Fibroblast of lung (primary cell): ENCODE results near the gene MGST1. TPM values are rescaled to one million over a fixed set of nuclear protein-coding genes. Genes with fewer than 3 reads are reported as not detected.

Source experiments
- DNase-seq, 2 donors: peaks; one replicate each; pipeline versions ENCODE4 v3.0.0 to v3.0.0-alpha.2; 2010; ENCODE audit warnings: low read depth in 2 of 2
- H2AFZ ChIP-seq: 2 replicates; pipeline ENCODE4 v1.5.1; 2012; ENCODE audit warnings: low read length, control low read depth, inconsistent platforms
- H3K27ac ChIP-seq: 2 replicates; pipeline ENCODE4 v1.5.1; 2011; ENCODE audit warnings: low read length, control low read depth; ENCODE audit not compliant: insufficient read depth
- H3K27me3 ChIP-seq: 2 replicates; pipeline ENCODE4 v1.5.1; 2011; ENCODE audit warnings: mild to moderate bottlenecking, low read length; ENCODE audit not compliant: control insufficient read depth, insufficient read depth
- H3K36me3 ChIP-seq: 2 replicates; pipeline ENCODE4 v1.5.1; 2011; ENCODE audit warnings: low read length; ENCODE audit not compliant: control insufficient read depth, insufficient read depth
- H3K4me1 ChIP-seq: 2 replicates; pipeline ENCODE4 v1.5.1; 2011; ENCODE audit warnings: low read length; ENCODE audit not compliant: control insufficient read depth, insufficient read depth; ENCODE audit errors: extremely low read depth
- H3K4me2 ChIP-seq: 2 replicates; pipeline ENCODE4 v1.5.1; 2011; ENCODE audit warnings: low read length, control low read depth; ENCODE audit not compliant: insufficient read depth; ENCODE audit errors: extremely low read depth
- H3K4me3 ChIP-seq, 4 experiments: fragments of 200-600 bp in 1 of 4; sonication (generic) in 1 of 4; replicated peaks in 1 of 4; 2 replicates each; pipeline ENCODE4 v1.5.1; 2011 to 2016; ENCODE audit warnings: low read length in 4 of 4, low read depth in 3 of 4, mild to moderate bottlenecking in 3 of 4, control low read depth in 2 of 4, inconsistent platforms in 1 of 4, mixed read lengths in 1 of 4; ENCODE audit not compliant: insufficient read depth in 1 of 4; ENCODE audit errors: control extremely low read depth in 1 of 4
- H3K79me2 ChIP-seq: 2 replicates; pipeline ENCODE4 v1.5.1; 2012; ENCODE audit warnings: mild to moderate bottlenecking, low read length, inconsistent platforms; ENCODE audit not compliant: control insufficient read depth, insufficient read depth
- H3K9ac ChIP-seq: 2 replicates; pipeline ENCODE4 v1.5.1; 2011; ENCODE audit warnings: mild to moderate bottlenecking, low read length, control low read depth; ENCODE audit not compliant: insufficient read depth
- H3K9me3 ChIP-seq: 2 replicates; pipeline ENCODE4 v1.5.1; 2012; ENCODE audit warnings: low read depth, low read length; ENCODE audit not compliant: control insufficient read depth, insufficient read depth
- H4K20me1 ChIP-seq: 2 replicates; pipeline ENCODE4 v1.5.1; 2011; ENCODE audit warnings: low read length; ENCODE audit not compliant: control insufficient read depth, insufficient read depth; ENCODE audit errors: extremely low read depth
- CTCF ChIP-seq, 2 donors: IDR thresholded peaks in 1 of 2; conservative IDR thresholded peaks in 1 of 2; 1 replicate in 1 of 2; 2 replicates in 1 of 2; pipeline ENCODE4 v1.5.1; 2011 to 2012; ENCODE audit warnings: low read length in 2 of 2, control low read depth in 1 of 2, inconsistent platforms in 1 of 2, low read depth in 1 of 2, mild to moderate bottlenecking in 1 of 2
- EZH2 ChIP-seq: IDR thresholded peaks from 2 replicates; pipeline ENCODE4 v1.5.1; 2012; ENCODE audit warnings: low read length, control low read depth, mild to moderate bottlenecking; ENCODE audit errors: missing control alignments
- polyA plus RNA-seq, 2 donors: library from polyadenylated mRNA; depleted of rRNA in 1 of 2; stranded (reverse) in 1 of 2; unstranded in 1 of 2; fragments of >200 nt; gene quantifications; 2 replicates each; pipeline ENCODE4 v1.2.1, GENCODE V29; 2011 to 2012; ENCODE audit warnings: missing spikeins in 1 of 2
- total RNA-seq: library from RNA; depleted of rRNA; stranded (reverse); fragments of >200 nt; gene quantifications from 2 replicates; pipeline ENCODE4 v1.2.1, GENCODE V29; 2014

The MGST1 gene
- total and polyA plus RNA-seq, 2 donors (not counting 1 experiment from before 2014, with no cell fraction given) = 117 to 386 TPM

- H3K79me2 ChIP-seq = no peaks in the 10 kb centered on the region
- H3K4me3 ChIP-seq = no peak overlapping the region
- H3K9me3 ChIP-seq = no peaks in the 10 kb centered on the region
- no peaks in the 10 kb centered on the region for H3K27me3 ChIP-seq
- H3K36me3 ChIP-seq = no peaks in the 10 kb centered on the region
- H4K20me1 ChIP-seq = no peaks in the 10 kb centered on the region
- no peak overlapping the region for H3K27ac ChIP-seq
- no peak overlapping the region for H3K9ac ChIP-seq
- H2AFZ ChIP-seq = no peak overlapping the region
- TF ChIP-seq CTCF (conservative IDR thresholded peaks at IDR 0.05 in 1 of 2, IDR thresholded peaks at IDR 0.05 in 1 of 2; ENCODE audit: low read depth in 1 of 2, low read length in 2 of 2) (no peak), EZH2 (no peak)
- H3K4me2 ChIP-seq = no peak overlapping the region
- no peaks in the 10 kb centered on the region for H3K4me1 ChIP-seq
- no peak for DNase-seq
These were observed 36.5 kb upstream of the MGST1 start for GRCh38 chr12:16310934-16311333.

DNA sequence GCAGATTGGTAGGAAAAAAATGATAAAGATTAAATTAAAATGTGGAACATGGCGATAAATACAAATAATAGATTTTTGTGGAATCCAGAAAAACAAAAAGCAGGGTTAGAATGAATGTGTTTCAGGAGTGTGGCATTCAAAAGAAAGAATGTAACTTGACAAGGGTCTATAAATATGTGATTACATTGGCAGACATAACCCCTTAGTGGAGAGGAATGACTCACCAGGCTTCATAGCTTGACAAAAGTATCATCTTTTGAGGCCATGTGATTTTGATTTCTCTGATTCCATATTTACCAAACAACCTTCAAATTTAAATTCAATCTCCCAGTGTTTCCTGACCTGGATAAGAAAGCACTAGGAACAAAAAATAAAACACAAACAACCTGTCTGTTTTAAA, 24.4 kb upstream of the MGST1 start:
- Histone ChIP-seq H3K27me3 (no peaks in the 10 kb centered on the region), H3K4me2 (no peak overlapping the region), H4K20me1 (no peaks in the 10 kb centered on the region), H3K9me3 (no peaks in the 10 kb centered on the region), H3K4me3 (no peak overlapping the region), H3K4me1 (no peaks in the 10 kb centered on the region), H3K9ac (no peak overlapping the region), H2AFZ (no peak overlapping the region), H3K27ac (no peak overlapping the region), H3K79me2 (no peaks in the 10 kb centered on the region), H3K36me3 (no peaks in the 10 kb centered on the region)
- peak in 1 of 2 donors; percentile 67 for DNase-seq
- TF ChIP-seq CTCF (conservative IDR thresholded peaks at IDR 0.05 in 1 of 2, IDR thresholded peaks at IDR 0.05 in 1 of 2; ENCODE audit: low read depth in 1 of 2, low read length in 2 of 2) (no peak), EZH2 (no peak)

- no peaks in the 10 kb centered on the region for H3K27me3 ChIP-seq
- no peak overlapping the region for H3K4me3 ChIP-seq
- H2AFZ ChIP-seq = no peak overlapping the region
- H3K4me1 ChIP-seq = no peaks in the 10 kb centered on the region
- no peak for TF ChIP-seq EZH2
- TF ChIP-seq CTCF (conservative IDR thresholded peaks at IDR 0.05 in 1 of 2, IDR thresholded peaks at IDR 0.05 in 1 of 2; ENCODE audit: low read depth in 1 of 2, low read length in 2 of 2) = no peak
- H3K27ac ChIP-seq = no peak overlapping the region
- H3K79me2 ChIP-seq = no peaks in the 10 kb centered on the region
- H3K36me3 ChIP-seq = no peaks in the 10 kb centered on the region
- no peaks in the 10 kb centered on the region for H3K9me3 ChIP-seq
- no peak overlapping the region for H3K9ac ChIP-seq
- DNase-seq = no peak
- no peaks in the 10 kb centered on the region for H4K20me1 ChIP-seq
- no peak overlapping the region for H3K4me2 ChIP-seq
These were observed 23.8 kb upstream of the MGST1 start for GRCh38 chr12:16323638-16324037.
